ENCODE data around the gene IVNS1ABP. TPM values are rescaled to one million over a fixed set of nuclear protein-coding genes. Genes with fewer than 3 reads are reported as not detected.

Gene IVNS1ABP
- total RNA-seq, 1 donor from 2014 or later: 123 TPM

- Mint-ChIP-seq H3K4me1 (ENCODE audit: low read depth) (peaks cover 67% of the 10 kb centered on the region), H3K4me3 (ENCODE audit: unreplicated experiment) (peak overlapping the region; percentile 97), H3K27me3 (ENCODE audit: low read depth) (no peaks in the 10 kb centered on the region), H3K36me3 (ENCODE audit: low read depth) (peaks cover 3% of the 10 kb centered on the region), H3K27ac (ENCODE audit: unreplicated experiment) (peak overlapping the region; percentile 94), H3K9me3 (ENCODE audit: low read depth) (no peaks in the 10 kb centered on the region)
- no peak for TF ChIP-seq CTCF (IDR thresholded peaks at IDR 0.05)
- no peak for DNase-seq (ENCODE audit: low spot score)
These were observed 2.6 kb downstream of the IVNS1ABP start for GRCh38 chr1:185314411-185314810.

DNA sequence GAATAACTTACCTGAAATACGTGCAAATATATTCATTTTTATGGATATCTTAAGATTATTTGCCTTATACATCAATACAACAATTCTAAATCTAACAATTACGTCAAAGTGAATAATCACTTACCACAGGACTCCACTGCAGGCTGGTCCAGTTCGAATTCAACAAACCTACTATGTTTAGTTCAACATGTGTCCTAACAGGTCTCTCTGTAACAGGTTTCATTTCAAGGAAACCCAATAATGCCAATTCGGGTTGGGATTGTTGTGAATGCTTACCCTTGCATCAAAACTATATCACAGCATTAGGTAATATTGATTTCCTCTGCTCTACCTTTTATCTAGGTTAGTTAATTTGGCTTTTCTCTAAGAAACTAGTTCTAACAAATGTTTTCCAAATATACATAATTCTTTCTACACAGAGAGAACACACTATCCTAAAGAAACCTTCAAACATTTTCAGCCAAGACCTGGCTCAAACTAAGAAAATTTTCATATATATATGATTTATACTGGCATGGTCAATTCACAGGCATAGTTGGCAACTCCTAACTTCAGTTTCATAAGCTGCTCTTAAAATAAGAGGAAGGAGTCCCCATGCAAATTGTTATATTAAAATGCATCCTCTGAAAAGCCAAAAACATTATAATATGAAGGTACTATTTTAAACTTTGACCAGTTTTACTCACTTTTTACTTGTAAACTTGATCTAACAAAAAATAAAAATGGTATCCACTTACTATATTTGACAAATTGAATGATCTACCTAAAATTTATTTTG is 4.5 kb downstream of the IVNS1ABP start:
- Mint-ChIP-seq H3K27me3 (ENCODE audit: low read depth) (no peaks in the 10 kb centered on the region), H3K4me1 (ENCODE audit: low read depth) (peaks cover 60% of the 10 kb centered on the region), H3K36me3 (ENCODE audit: low read depth) (peaks cover 13% of the 10 kb centered on the region), H3K27ac (ENCODE audit: unreplicated experiment) (peak overlapping the region; percentile 94), H3K4me3 (ENCODE audit: unreplicated experiment) (peak overlapping the region; percentile 97), H3K9me3 (ENCODE audit: low read depth) (no peaks in the 10 kb centered on the region)
- DNase-seq (ENCODE audit: low spot score): no peak
- no peak for TF ChIP-seq CTCF (IDR thresholded peaks at IDR 0.05)

GRCh38 chr1:185311589-185312225 is 5.3 kb downstream of the IVNS1ABP start:
- H3K4me3 Mint-ChIP-seq (ENCODE audit: unreplicated experiment): peak overlapping the region; percentile 97
- DNase-seq (ENCODE audit: low spot score): no peak
- TF ChIP-seq CTCF (IDR thresholded peaks at IDR 0.05): no peak

DNA sequence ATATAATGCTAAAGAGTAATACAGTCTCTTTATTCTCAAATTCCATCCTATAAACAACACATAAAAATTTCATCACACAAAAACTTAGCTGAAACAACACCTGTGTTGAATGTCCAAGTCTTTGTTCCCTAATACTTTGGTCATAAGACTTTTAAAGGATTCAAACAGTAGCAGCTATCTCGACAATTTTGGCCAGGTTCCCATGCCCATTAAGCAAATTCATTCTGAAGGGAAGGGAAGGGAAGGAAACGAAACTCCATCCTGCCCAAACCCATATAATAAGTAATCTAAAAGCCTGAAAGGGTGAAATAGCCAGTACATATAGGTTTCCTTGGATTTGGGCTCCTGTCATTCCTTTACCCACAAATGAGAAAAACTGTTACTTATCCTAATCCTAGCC is 7.5 kb downstream of the IVNS1ABP start:
- H3K36me3 Mint-ChIP-seq (ENCODE audit: low read depth): peaks cover 31% of the 10 kb centered on the region
- no peak for TF ChIP-seq CTCF (IDR thresholded peaks at IDR 0.05)
- no peak overlapping the region for H3K4me3 Mint-ChIP-seq (ENCODE audit: unreplicated experiment)
- no peaks in the 10 kb centered on the region for H3K9me3 Mint-ChIP-seq (ENCODE audit: low read depth)
- H3K27ac Mint-ChIP-seq (ENCODE audit: unreplicated experiment): no peak overlapping the region
- peaks cover 60% of the 10 kb centered on the region for H3K4me1 Mint-ChIP-seq (ENCODE audit: low read depth)
- DNase-seq (ENCODE audit: low spot score): no peak
- H3K27me3 Mint-ChIP-seq (ENCODE audit: low read depth): no peaks in the 10 kb centered on the region

More at GRCh38 chr1:185311589-185312225, 5.3 kb downstream of the IVNS1ABP start:
- Mint-ChIP-seq H3K27me3 (ENCODE audit: low read depth) (no peaks in the 10 kb centered on the region), H3K9me3 (ENCODE audit: low read depth) (no peaks in the 10 kb centered on the region), H3K4me1 (ENCODE audit: low read depth) (peaks cover 61% of the 10 kb centered on the region), H3K36me3 (ENCODE audit: low read depth) (peaks cover 17% of the 10 kb centered on the region), H3K27ac (ENCODE audit: unreplicated experiment) (peak overlapping the region; percentile 64)

DNA sequence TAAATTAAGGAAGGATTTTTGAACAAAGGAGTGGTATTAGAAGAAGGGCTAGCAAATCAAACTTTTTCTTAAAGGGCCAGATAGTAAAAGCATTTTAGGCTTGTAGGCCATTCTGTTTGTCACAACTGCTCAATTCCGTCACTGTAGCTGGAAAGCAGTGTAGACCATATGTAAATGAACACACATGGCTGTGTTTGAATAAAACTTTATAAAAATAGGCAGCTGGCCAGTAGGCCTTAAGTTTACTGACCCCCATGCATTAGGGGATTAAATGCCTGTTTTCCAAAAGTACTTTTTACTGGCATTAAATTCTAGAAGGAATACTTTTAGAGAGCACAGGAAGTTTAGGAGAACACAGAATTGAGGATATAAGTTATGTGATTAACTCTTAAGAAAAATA is 8.9 kb downstream of the IVNS1ABP start:
- TF ChIP-seq CTCF (IDR thresholded peaks at IDR 0.05): no peak
- Mint-ChIP-seq H3K4me3 (ENCODE audit: unreplicated experiment) (no peak overlapping the region), H3K36me3 (ENCODE audit: low read depth) (peaks cover 39% of the 10 kb centered on the region)

More for the DNA sequence above, 8.9 kb downstream of the IVNS1ABP start:
- H3K4me1 Mint-ChIP-seq (ENCODE audit: low read depth): peaks cover 46% of the 10 kb centered on the region
- no peak for DNase-seq (ENCODE audit: low spot score)
- no peaks in the 10 kb centered on the region for H3K9me3 Mint-ChIP-seq (ENCODE audit: low read depth)
- peak overlapping the region; percentile 74 for H3K27ac Mint-ChIP-seq (ENCODE audit: unreplicated experiment)
- H3K27me3 Mint-ChIP-seq (ENCODE audit: low read depth): no peaks in the 10 kb centered on the region

Data from chondrocyte (in vitro differentiated cells).